C1 segment of cervical spinal cord (tissue), 14 donors: ENCODE measurements around the gene SCML1.

Experiments
- DNase-seq, 14 donors: peaks; one replicate each; lab custom pipeline; 2025; lab: John Stamatoyannopoulos, UW

SCML1 gene

DNA sequence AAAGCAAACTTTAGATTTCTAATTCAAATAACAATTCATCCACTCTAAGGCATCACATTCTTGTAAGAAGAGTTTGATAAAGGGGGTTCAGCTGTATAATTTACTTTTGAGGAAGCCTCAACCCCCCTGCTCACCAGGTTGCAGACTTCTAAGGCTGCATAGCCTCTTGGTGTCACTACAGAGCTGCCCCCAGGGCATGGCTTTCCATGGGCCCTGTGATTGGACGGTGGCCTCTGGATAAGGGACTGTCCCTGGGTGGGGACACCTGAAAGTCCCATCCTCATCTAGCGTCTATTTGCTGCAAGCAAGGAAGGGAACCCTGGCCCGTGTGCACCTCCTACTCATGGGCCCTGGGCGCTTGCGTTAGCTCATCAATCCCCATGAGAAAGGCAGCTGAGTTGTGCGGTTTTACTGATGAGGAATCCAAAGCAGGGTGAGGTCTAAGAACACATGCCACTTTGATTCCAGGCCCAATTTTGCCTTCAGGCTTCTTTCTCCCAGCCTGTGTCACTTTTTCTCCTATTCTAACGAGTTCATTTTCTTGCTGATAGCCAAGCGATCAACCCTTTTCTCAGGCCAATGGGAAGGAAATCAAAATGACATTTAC is 51.8 kb downstream of the SCML1 start:
- DNase-seq = no peak

- peak in 5 of 14 donors; percentile 0 to 23 (median 8) for DNase-seq
These were observed 55.5 kb downstream of the SCML1 start for GRCh38 chrX:17792826-17793225.

- no peak for DNase-seq
These were observed 61.6 kb downstream of the SCML1 start for GRCh38 chrX:17798921-17799320.

DNA sequence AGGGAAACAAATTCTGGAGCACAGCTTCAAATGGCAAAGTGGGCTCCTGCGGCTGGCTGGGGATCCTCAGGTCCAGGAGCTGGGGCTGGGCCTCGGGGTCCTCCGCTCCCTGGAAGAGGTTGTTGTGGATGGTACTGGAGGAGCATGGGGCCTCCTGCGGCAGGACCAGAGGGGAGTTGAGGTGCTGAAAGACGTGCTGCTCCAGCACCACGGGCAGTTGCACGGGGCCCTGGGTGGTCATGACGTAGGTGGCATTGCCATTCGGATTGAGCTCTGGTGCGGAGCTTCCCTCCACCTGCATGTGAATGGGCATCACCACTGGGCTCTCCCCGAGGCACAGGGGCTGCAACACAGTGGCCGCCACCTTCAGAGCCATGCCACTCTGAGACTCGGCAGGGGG is 64.1 kb downstream of the SCML1 start:
- DNase-seq = no peak

DNA sequence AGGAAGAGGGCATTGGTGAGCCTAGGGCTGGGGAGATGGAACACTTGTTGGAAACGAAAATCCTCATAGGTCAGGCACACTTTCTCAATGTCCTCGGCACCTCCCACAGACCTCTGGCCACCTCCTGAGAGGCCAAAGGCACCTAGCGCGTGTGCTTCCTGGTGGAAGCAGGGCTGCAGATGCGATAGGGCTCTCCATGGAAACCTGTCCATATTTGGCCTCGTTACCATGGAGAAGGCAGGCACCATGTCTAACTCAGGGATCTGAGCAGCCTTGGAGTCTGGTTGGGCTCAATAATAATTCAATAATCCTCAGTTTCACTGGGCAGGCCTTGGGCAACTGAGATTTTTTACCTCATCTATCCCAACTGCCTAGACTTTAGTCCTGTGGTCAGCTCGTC is 65.5 kb downstream of the SCML1 start:
- no peak for DNase-seq

DNA sequence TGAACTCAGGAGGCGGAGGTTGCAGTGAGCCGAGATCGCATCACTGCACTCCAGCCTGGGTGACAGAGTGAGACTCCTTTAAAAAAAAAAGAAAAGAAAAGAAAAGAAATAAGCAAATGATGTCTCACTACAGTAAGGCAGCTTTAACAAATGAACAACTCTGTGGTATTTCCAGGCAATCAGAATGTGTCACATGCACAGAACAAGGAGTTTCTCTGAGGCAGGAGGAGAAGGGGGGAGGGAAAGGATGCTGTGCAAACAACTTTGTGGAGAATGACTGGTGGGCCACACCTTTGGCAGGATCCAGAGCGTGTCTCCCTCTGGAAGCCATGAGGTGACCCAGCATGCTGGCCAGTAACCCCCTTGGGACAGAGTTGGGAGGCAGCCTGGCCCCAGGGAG is 66.2 kb downstream of the SCML1 start:
- no peak for DNase-seq
